ENCODE results near the gene PIGT. TPM values are rescaled to one million over a fixed set of nuclear protein-coding genes. Genes with fewer than 3 reads are reported as not detected.

PIGT gene
- total RNA-seq, 1 experiment from 2014 or later = 63.7 TPM

DNA sequence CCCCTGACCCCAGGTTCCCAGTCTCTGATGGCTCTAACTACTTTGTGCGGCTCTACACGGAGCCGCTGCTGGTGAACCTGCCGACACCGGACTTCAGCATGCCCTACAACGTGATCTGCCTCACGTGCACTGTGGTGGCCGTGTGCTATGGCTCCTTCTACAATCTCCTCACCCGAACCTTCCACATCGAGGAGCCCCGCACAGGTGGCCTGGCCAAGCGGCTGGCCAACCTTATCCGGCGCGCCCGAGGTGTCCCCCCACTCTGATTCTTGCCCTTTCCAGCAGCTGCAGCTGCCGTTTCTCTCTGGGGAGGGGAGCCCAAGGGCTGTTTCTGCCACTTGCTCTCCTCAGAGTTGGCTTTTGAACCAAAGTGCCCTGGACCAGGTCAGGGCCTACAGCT lies 9.6 kb downstream of the PIGT start:
- ATAC-seq (no peak), DNase-seq (ENCODE audit: low spot score) (no peak)
- POLR2A ChIA-PET = no interaction called here
- CTCF ChIA-PET = interaction anchor here (0.6 to 5.1 kb wide), 2 partner anchors 12 to 52 kb away, joined by 4 to 18 read pairs; no protein-coding TSS in a partner anchor
- H3K27ac Mint-ChIP-seq = no peak overlapping the region
- H3K27me3 Mint-ChIP-seq (ENCODE audit: low read depth) = no peaks in the 10 kb centered on the region
- no peaks in the 10 kb centered on the region for H3K4me1 Mint-ChIP-seq
- TF ChIP-seq GTF2I (CRISPR knock-in tag; conservative IDR thresholded peaks at IDR 0.05) (no peak), KAT7 (CRISPR knock-in tag; IDR thresholded peaks at IDR 0.05; ENCODE audit: borderline replicate concordance) (no peak), SMAD4 (CRISPR knock-in tag; IDR thresholded peaks at IDR 0.05) (no peak), ZNF138 (CRISPR knock-in tag; conservative IDR thresholded peaks at IDR 0.05) (no peak), RORB (CRISPR knock-in tag; IDR thresholded peaks at IDR 0.05) (no peak), ZNF232 (CRISPR knock-in tag; IDR thresholded peaks at IDR 0.05) (no peak), CREB1 (CRISPR knock-in tag; IDR thresholded peaks at IDR 0.05) (no peak), TP53 (CRISPR knock-in tag; IDR thresholded peaks at IDR 0.05) (no peak), ZNF671 (CRISPR knock-in tag; IDR thresholded peaks at IDR 0.05) (no peak)
- TF ChIP-seq, protein P1, sequence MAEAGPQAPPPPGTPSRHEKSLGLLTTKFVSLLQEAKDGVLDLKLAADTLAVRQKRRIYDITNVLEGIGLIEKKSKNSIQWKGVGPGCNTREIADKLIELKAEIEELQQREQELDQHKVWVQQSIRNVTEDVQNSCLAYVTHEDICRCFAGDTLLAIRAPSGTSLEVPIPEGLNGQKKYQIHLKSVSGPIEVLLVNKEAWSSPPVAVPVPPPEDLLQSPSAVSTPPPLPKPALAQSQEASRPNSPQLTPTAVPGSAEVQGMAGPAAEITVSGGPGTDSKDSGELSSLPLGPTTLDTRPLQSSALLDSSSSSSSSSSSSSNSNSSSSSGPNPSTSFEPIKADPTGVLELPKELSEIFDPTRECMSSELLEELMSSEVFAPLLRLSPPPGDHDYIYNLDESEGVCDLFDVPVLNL (CRISPR knock-in tag; IDR thresholded peaks at IDR 0.05; ENCODE audit: borderline replicate concordance, low read depth) = no peak
- TF ChIP-seq, protein P2, sequence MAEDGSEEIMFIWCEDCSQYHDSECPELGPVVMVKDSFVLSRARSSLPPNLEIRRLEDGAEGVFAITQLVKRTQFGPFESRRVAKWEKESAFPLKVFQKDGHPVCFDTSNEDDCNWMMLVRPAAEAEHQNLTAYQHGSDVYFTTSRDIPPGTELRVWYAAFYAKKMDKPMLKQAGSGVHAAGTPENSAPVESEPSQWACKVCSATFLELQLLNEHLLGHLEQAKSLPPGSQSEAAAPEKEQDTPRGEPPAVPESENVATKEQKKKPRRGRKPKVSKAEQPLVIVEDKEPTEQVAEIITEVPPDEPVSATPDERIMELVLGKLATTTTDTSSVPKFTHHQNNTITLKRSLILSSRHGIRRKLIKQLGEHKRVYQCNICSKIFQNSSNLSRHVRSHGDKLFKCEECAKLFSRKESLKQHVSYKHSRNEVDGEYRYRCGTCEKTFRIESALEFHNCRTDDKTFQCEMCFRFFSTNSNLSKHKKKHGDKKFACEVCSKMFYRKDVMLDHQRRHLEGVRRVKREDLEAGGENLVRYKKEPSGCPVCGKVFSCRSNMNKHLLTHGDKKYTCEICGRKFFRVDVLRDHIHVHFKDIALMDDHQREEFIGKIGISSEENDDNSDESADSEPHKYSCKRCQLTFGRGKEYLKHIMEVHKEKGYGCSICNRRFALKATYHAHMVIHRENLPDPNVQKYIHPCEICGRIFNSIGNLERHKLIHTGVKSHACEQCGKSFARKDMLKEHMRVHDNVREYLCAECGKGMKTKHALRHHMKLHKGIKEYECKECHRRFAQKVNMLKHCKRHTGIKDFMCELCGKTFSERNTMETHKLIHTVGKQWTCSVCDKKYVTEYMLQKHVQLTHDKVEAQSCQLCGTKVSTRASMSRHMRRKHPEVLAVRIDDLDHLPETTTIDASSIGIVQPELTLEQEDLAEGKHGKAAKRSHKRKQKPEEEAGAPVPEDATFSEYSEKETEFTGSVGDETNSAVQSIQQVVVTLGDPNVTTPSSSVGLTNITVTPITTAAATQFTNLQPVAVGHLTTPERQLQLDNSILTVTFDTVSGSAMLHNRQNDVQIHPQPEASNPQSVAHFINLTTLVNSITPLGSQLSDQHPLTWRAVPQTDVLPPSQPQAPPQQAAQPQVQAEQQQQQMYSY (CRISPR knock-in tag; IDR thresholded peaks at IDR 0.05) = no peak
- TF ChIP-seq, protein P3, sequence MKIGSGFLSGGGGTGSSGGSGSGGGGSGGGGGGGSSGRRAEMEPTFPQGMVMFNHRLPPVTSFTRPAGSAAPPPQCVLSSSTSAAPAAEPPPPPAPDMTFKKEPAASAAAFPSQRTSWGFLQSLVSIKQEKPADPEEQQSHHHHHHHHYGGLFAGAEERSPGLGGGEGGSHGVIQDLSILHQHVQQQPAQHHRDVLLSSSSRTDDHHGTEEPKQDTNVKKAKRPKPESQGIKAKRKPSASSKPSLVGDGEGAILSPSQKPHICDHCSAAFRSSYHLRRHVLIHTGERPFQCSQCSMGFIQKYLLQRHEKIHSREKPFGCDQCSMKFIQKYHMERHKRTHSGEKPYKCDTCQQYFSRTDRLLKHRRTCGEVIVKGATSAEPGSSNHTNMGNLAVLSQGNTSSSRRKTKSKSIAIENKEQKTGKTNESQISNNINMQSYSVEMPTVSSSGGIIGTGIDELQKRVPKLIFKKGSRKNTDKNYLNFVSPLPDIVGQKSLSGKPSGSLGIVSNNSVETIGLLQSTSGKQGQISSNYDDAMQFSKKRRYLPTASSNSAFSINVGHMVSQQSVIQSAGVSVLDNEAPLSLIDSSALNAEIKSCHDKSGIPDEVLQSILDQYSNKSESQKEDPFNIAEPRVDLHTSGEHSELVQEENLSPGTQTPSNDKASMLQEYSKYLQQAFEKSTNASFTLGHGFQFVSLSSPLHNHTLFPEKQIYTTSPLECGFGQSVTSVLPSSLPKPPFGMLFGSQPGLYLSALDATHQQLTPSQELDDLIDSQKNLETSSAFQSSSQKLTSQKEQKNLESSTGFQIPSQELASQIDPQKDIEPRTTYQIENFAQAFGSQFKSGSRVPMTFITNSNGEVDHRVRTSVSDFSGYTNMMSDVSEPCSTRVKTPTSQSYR (CRISPR knock-in tag; IDR thresholded peaks at IDR 0.05) = no peak
- TF ChIP-seq, protein P4, sequence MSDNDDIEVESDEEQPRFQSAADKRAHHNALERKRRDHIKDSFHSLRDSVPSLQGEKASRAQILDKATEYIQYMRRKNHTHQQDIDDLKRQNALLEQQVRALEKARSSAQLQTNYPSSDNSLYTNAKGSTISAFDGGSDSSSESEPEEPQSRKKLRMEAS (CRISPR knock-in tag; IDR thresholded peaks at IDR 0.05) = no peak
- TF ChIP-seq, protein P5, sequence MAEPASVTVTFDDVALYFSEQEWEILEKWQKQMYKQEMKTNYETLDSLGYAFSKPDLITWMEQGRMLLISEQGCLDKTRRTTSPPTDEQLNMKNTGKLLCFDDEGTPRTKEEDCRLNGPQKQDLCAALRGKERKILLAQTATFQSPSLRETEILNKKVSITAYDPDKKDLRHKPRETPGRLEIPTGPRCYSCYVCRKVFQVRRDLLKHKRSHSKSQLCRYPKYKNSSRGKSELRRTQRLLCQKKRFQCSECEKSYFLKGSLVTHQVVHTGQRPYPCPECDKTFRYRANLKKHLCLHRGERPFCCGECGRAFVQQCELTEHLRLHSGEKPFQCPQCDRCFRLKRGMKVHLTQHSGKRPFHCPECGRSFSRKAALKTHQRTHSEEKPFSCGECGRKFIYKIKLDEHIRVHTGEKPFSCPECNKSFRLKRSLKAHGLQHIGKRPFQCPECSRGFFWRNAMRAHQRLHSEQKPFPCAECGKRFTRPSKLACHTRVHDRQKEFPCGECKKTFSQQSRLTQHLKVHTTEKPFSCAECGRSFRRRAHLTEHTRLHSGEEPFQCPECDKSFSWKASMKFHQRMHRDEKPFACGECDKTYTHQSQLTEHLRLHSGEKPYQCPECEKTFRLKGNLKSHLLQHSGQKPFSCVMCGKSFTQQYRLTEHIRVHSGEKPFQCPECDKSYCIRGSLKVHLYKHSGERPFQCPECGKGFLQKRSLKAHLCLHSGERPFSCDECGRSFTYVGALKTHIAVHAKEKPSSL (CRISPR knock-in tag; conservative IDR thresholded peaks at IDR 0.05) = no peak
- H3K9me3 Mint-ChIP-seq = no peaks in the 10 kb centered on the region
- H3K4me3 Mint-ChIP-seq = no peak overlapping the region
- peaks cover 34% of the 10 kb centered on the region for H3K36me3 Mint-ChIP-seq

DNA sequence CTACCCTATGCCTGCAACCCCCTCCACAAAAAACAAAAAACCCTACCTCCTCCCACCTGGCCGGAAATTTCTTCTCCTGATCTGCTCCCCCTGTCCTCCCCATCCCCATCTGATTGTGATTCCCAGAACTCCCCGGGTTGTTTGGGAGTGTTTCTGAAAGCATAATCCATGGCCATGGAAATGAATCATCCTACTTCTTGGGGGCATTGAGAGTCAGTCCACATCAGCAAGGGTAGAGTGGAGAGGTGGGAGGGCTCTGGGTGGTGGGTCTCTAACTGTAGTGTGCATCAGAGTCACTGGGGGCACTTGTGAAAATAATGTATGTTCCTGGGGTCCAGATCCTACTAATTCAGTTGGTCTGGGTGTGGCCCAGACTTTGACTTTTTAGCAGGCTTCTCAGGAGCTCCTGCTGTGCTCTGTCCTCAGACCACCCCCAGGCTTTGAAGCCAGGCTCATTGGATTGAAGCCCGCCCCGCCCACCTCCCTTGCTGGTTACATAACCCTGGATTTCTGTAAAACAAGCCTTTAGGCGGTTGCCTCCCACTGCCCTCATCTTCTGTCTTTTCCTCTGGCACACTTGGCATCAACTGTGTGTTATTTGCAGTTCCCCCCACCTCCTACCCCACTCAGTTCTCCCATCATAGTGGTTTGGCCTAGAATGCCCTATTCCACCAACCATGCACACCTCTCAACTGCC lies 10.5 kb downstream of the PIGT start:
- Mint-ChIP-seq H3K4me3 (no peak overlapping the region), H3K27ac (no peak overlapping the region), H3K4me1 (no peaks in the 10 kb centered on the region), H3K27me3 (ENCODE audit: low read depth) (no peaks in the 10 kb centered on the region), H3K9me3 (no peaks in the 10 kb centered on the region), H3K36me3 (peaks cover 27% of the 10 kb centered on the region)
- ATAC-seq (no peak), DNase-seq (ENCODE audit: low spot score) (no peak)
- POLR2A ChIA-PET = no interaction called here
- CTCF ChIA-PET = interaction anchor here (0.5 to 5.1 kb wide), 3 partner anchors 11 to 212 kb away, joined by 3 to 18 read pairs (median 18); no protein-coding TSS in a partner anchor
- TF ChIP-seq, protein P6, sequence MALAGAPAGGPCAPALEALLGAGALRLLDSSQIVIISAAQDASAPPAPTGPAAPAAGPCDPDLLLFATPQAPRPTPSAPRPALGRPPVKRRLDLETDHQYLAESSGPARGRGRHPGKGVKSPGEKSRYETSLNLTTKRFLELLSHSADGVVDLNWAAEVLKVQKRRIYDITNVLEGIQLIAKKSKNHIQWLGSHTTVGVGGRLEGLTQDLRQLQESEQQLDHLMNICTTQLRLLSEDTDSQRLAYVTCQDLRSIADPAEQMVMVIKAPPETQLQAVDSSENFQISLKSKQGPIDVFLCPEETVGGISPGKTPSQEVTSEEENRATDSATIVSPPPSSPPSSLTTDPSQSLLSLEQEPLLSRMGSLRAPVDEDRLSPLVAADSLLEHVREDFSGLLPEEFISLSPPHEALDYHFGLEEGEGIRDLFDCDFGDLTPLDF (CRISPR knock-in tag; IDR thresholded peaks at IDR 0.05) = no peak
- TF ChIP-seq ESRRA (CRISPR knock-in tag; IDR thresholded peaks at IDR 0.05; ENCODE audit: borderline replicate concordance) = no peak
- TF ChIP-seq FOXK1 (CRISPR knock-in tag; IDR thresholded peaks at IDR 0.05) = no peak
- TF ChIP-seq, protein P7, sequence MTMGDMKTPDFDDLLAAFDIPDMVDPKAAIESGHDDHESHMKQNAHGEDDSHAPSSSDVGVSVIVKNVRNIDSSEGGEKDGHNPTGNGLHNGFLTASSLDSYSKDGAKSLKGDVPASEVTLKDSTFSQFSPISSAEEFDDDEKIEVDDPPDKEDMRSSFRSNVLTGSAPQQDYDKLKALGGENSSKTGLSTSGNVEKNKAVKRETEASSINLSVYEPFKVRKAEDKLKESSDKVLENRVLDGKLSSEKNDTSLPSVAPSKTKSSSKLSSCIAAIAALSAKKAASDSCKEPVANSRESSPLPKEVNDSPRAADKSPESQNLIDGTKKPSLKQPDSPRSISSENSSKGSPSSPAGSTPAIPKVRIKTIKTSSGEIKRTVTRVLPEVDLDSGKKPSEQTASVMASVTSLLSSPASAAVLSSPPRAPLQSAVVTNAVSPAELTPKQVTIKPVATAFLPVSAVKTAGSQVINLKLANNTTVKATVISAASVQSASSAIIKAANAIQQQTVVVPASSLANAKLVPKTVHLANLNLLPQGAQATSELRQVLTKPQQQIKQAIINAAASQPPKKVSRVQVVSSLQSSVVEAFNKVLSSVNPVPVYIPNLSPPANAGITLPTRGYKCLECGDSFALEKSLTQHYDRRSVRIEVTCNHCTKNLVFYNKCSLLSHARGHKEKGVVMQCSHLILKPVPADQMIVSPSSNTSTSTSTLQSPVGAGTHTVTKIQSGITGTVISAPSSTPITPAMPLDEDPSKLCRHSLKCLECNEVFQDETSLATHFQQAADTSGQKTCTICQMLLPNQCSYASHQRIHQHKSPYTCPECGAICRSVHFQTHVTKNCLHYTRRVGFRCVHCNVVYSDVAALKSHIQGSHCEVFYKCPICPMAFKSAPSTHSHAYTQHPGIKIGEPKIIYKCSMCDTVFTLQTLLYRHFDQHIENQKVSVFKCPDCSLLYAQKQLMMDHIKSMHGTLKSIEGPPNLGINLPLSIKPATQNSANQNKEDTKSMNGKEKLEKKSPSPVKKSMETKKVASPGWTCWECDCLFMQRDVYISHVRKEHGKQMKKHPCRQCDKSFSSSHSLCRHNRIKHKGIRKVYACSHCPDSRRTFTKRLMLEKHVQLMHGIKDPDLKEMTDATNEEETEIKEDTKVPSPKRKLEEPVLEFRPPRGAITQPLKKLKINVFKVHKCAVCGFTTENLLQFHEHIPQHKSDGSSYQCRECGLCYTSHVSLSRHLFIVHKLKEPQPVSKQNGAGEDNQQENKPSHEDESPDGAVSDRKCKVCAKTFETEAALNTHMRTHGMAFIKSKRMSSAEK (CRISPR knock-in tag; IDR thresholded peaks at IDR 0.05; ENCODE audit: borderline replicate concordance) = no peak
- TF ChIP-seq SOX15 (CRISPR knock-in tag; IDR thresholded peaks at IDR 0.05) = no peak
